ENCODE data around the gene TEAD1. TPM values are rescaled to one million over a fixed set of nuclear protein-coding genes. Genes with fewer than 3 reads are reported as not detected.

The TEAD1 gene
- total RNA-seq, 2 donors from 2014 or later, result 47.9 to 87.0 TPM

- H3K4me1 ChIP-seq (replicated peaks), result no peaks in the 10 kb centered on the region
- TF ChIP-seq POLR2A (IDR thresholded peaks at IDR 0.05), result no peak
- TF ChIP-seq POLR2AphosphoS5 (IDR thresholded peaks at IDR 0.05), result no peak
- 93% methylated on average over 1 of the region's 1 CpG for WGBS
Measured at GRCh38 chr11:12770435-12770834, 96.2 kb downstream of the TEAD1 start.

GRCh38 chr11:12770966-12771597 is 96.9 kb downstream of the TEAD1 start:
- H3K4me1 ChIP-seq (replicated peaks), result no peaks in the 10 kb centered on the region

More at GRCh38 chr11:12770435-12770834, 96.2 kb downstream of the TEAD1 start:
- no peak for DNase-seq (ENCODE audit: low spot score)
- Histone ChIP-seq H3K27me3 (replicated peaks; ENCODE audit: insufficient read depth) (no peaks in the 10 kb centered on the region), H3K27ac (no peak overlapping the region), H3K9me3 (no peaks in the 10 kb centered on the region), H3K4me3 (no peak overlapping the region), H3K36me3 (no peaks in the 10 kb centered on the region)
- intact Hi-C loops (cut with DNase I), result no loop called here

GRCh38 chr11:12771875-12772274 is 97.7 kb downstream of the TEAD1 start:
- H3K27ac ChIP-seq, result no peak overlapping the region
- H3K4me1 ChIP-seq (replicated peaks), result no peaks in the 10 kb centered on the region
- H3K36me3 ChIP-seq, result no peaks in the 10 kb centered on the region
- intact Hi-C loops (cut with DNase I), result no loop called here
- TF ChIP-seq POLR2AphosphoS5 (IDR thresholded peaks at IDR 0.05), result no peak
- TF ChIP-seq POLR2A (IDR thresholded peaks at IDR 0.05), result no peak
- TF ChIP-seq, protein P1, sequence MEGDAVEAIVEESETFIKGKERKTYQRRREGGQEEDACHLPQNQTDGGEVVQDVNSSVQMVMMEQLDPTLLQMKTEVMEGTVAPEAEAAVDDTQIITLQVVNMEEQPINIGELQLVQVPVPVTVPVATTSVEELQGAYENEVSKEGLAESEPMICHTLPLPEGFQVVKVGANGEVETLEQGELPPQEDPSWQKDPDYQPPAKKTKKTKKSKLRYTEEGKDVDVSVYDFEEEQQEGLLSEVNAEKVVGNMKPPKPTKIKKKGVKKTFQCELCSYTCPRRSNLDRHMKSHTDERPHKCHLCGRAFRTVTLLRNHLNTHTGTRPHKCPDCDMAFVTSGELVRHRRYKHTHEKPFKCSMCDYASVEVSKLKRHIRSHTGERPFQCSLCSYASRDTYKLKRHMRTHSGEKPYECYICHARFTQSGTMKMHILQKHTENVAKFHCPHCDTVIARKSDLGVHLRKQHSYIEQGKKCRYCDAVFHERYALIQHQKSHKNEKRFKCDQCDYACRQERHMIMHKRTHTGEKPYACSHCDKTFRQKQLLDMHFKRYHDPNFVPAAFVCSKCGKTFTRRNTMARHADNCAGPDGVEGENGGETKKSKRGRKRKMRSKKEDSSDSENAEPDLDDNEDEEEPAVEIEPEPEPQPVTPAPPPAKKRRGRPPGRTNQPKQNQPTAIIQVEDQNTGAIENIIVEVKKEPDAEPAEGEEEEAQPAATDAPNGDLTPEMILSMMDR (IDR thresholded peaks at IDR 0.05), result no peak
- no peaks in the 10 kb centered on the region for H3K27me3 ChIP-seq (replicated peaks; ENCODE audit: insufficient read depth)
- no peak overlapping the region for H3K4me3 ChIP-seq
- DNase-seq (ENCODE audit: low spot score), result no peak
- 59% methylated on average over 2 of the region's 2 CpGs for WGBS
- H3K9me3 ChIP-seq, result no peaks in the 10 kb centered on the region

More at GRCh38 chr11:12770966-12771597, 96.9 kb downstream of the TEAD1 start:
- H3K9me3 ChIP-seq, result no peaks in the 10 kb centered on the region
- WGBS, result 50% methylated on average over 8 of the region's 8 CpGs
- DNase-seq (ENCODE audit: low spot score), result no peak
- no peaks in the 10 kb centered on the region for H3K36me3 ChIP-seq
- no peak for TF ChIP-seq POLR2A (IDR thresholded peaks at IDR 0.05)
- TF ChIP-seq, protein P1 (IDR thresholded peaks at IDR 0.05), result no peak
- TF ChIP-seq POLR2AphosphoS5 (IDR thresholded peaks at IDR 0.05), result no peak
- no peaks in the 10 kb centered on the region for H3K27me3 ChIP-seq (replicated peaks; ENCODE audit: insufficient read depth)
- intact Hi-C loops (cut with DNase I), result no loop called here
- no peak overlapping the region for H3K27ac ChIP-seq
- no peak overlapping the region for H3K4me3 ChIP-seq

- intact Hi-C loops (cut with DNase I), result no loop called here
- WGBS, result 71% methylated on average over 1 of the region's 1 CpG
- peaks cover 1% of the 10 kb centered on the region for H3K4me1 ChIP-seq (replicated peaks)
- DNase-seq (ENCODE audit: low spot score), result no peak
- H3K4me3 ChIP-seq, result no peak overlapping the region
- H3K27me3 ChIP-seq (replicated peaks; ENCODE audit: insufficient read depth), result no peaks in the 10 kb centered on the region
- no peaks in the 10 kb centered on the region for H3K36me3 ChIP-seq
- TF ChIP-seq, protein P1 (IDR thresholded peaks at IDR 0.05), result no peak
- TF ChIP-seq POLR2A (IDR thresholded peaks at IDR 0.05), result no peak
- no peak for TF ChIP-seq POLR2AphosphoS5 (IDR thresholded peaks at IDR 0.05)
- H3K27ac ChIP-seq, result no peak overlapping the region
- H3K9me3 ChIP-seq, result no peaks in the 10 kb centered on the region
Measured at GRCh38 chr11:12772324-12772723, 98.1 kb downstream of the TEAD1 start.

DNA sequence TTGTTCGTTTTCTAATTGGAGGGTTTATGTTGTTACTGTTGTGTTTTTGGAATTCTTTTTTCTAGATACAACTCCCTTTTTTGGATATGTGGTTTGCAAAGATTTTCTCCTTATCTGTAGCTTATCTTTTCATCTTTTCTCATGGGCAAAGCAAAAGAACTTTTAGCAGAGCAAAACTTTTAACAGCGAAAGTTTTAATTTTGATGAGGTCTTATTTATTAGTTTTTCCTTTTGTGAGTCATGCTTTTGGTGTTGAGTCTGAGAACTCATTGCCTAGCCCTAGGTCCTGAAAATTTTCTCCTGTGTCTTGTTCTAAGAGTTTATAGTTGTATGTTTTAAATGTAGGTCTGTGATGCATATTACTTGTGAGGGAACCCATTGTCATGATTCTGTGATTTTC is 99.4 kb downstream of the TEAD1 start:
- WGBS, result 53% methylated on average over 2 of the region's 2 CpGs
- H3K27me3 ChIP-seq (replicated peaks; ENCODE audit: insufficient read depth), result no peaks in the 10 kb centered on the region
- H3K27ac ChIP-seq, result no peak overlapping the region
- intact Hi-C loops (cut with DNase I), result no loop called here
- H3K36me3 ChIP-seq, result no peaks in the 10 kb centered on the region
- TF ChIP-seq POLR2A (IDR thresholded peaks at IDR 0.05) (no peak), POLR2AphosphoS5 (IDR thresholded peaks at IDR 0.05) (no peak)
- TF ChIP-seq, protein P1 (IDR thresholded peaks at IDR 0.05), result no peak
- no peaks in the 10 kb centered on the region for H3K9me3 ChIP-seq
- H3K4me1 ChIP-seq (replicated peaks), result peaks cover 4% of the 10 kb centered on the region
- no peak for DNase-seq (ENCODE audit: low spot score)
- H3K4me3 ChIP-seq, result no peak overlapping the region
